ENCODE results near the gene SHMT2. TPM values are rescaled to one million over a fixed set of nuclear protein-coding genes. Genes with fewer than 3 reads are reported as not detected.

SHMT2 gene
- total and polyA plus RNA-seq, 2 donors (not counting 1 experiment from before 2014, with no cell fraction given), result 154 to 380 TPM

DNA sequence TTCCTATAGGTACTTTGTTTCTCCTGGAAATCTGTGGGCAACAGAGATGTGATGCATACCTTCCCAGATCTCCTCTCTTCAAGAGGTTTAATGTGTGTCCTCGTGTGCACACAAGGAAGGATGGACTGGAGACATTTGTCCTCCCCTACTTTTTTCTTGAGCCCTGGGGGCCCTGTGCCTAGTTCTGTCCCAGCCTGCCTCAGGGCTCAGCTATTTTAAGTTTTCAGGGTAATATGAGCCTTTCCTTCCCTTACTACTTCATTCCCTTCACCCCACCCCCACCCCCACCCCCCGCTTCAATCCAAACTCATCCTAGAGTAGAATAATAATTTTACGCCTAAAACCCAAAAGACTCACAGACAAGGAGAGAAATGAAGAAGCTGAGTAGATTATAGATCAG, 21.0 kb downstream of the SHMT2 start:
- Histone ChIP-seq H2AFZ (ENCODE audit: low read length) (no peak overlapping the region), H3K4me2 (ENCODE audit: extremely low read depth, insufficient read depth, low read length) (no peak overlapping the region), H3K27me3 (ENCODE audit: control insufficient read depth, insufficient read depth, low read length) (no peaks in the 10 kb centered on the region), H3K27ac (ENCODE audit: insufficient read depth, low read length) (no peak overlapping the region), H3K4me3 (replicated peaks in 1 of 4; ENCODE audit: control extremely low read depth in 1 of 4, insufficient read depth in 1 of 4, low read depth in 3 of 4, low read length in 4 of 4) (no peak overlapping the region), H4K20me1 (ENCODE audit: control insufficient read depth, extremely low read depth, insufficient read depth, low read length) (no peaks in the 10 kb centered on the region), H3K9me3 (ENCODE audit: control insufficient read depth, insufficient read depth, low read depth, low read length) (no peaks in the 10 kb centered on the region), H3K36me3 (ENCODE audit: control insufficient read depth, insufficient read depth, low read length) (peaks cover 4% of the 10 kb centered on the region), H3K4me1 (ENCODE audit: control insufficient read depth, extremely low read depth, insufficient read depth, low read length) (no peaks in the 10 kb centered on the region), H3K79me2 (ENCODE audit: control insufficient read depth, insufficient read depth, low read length) (no peaks in the 10 kb centered on the region), H3K9ac (ENCODE audit: insufficient read depth, low read length) (no peak overlapping the region)
- TF ChIP-seq, protein P1, sequence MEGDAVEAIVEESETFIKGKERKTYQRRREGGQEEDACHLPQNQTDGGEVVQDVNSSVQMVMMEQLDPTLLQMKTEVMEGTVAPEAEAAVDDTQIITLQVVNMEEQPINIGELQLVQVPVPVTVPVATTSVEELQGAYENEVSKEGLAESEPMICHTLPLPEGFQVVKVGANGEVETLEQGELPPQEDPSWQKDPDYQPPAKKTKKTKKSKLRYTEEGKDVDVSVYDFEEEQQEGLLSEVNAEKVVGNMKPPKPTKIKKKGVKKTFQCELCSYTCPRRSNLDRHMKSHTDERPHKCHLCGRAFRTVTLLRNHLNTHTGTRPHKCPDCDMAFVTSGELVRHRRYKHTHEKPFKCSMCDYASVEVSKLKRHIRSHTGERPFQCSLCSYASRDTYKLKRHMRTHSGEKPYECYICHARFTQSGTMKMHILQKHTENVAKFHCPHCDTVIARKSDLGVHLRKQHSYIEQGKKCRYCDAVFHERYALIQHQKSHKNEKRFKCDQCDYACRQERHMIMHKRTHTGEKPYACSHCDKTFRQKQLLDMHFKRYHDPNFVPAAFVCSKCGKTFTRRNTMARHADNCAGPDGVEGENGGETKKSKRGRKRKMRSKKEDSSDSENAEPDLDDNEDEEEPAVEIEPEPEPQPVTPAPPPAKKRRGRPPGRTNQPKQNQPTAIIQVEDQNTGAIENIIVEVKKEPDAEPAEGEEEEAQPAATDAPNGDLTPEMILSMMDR (conservative IDR thresholded peaks at IDR 0.05 in 1 of 2, IDR thresholded peaks at IDR 0.05 in 1 of 2; ENCODE audit: low read depth in 1 of 2, low read length in 2 of 2), result no peak
- no peak for TF ChIP-seq EZH2 (IDR thresholded peaks at IDR 0.05; ENCODE audit: low read length, missing control alignments)
- DNase-seq (ENCODE audit: low read depth in 2 of 2), result no peak

DNA sequence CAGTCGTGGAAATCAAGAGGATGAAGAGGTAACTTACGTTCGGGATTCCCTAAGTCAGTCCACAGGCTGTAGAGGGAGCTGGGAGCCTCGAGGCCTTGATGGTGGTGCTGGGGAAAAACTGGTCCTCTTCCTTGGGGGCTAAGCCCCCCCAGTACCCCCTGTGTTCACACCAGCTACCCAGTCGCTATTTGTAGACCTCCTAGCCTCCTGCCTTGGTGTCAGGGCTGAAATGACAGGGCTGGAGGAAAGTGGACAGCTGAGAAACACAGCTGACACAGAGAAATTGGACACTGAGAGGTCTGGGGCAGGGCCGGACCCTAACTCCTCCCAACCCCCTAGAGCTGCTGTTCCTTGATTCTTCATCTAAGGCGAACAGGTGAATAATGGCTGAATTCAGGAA, 21.4 kb downstream of the SHMT2 start, which contains the start of gene STAC3:
Gene STAC3 (minus strand): TSS at position 232 of the 400 bp plus-strand sequence. CDS start 1,551 bp downstream, outside the sequence.
- Histone ChIP-seq H3K27ac (ENCODE audit: insufficient read depth, low read length) (no peak within 1 kb of the TSS), H3K4me3 (replicated peaks in 1 of 4; ENCODE audit: control extremely low read depth in 1 of 4, insufficient read depth in 1 of 4, low read depth in 3 of 4, low read length in 4 of 4) (no peak within 1 kb of the TSS), H3K4me2 (ENCODE audit: extremely low read depth, insufficient read depth, low read length) (no peak within 1 kb of the TSS), H3K9ac (ENCODE audit: insufficient read depth, low read length) (no peak within 1 kb of the TSS), H4K20me1 (ENCODE audit: control insufficient read depth, extremely low read depth, insufficient read depth, low read length) (no peaks in the 10 kb centered on the region), H3K9me3 (ENCODE audit: control insufficient read depth, insufficient read depth, low read depth, low read length) (no peaks in the 10 kb centered on the region), H3K36me3 (ENCODE audit: control insufficient read depth, insufficient read depth, low read length) (peaks cover 5% of the 10 kb centered on the region), H3K4me1 (ENCODE audit: control insufficient read depth, extremely low read depth, insufficient read depth, low read length) (no peaks in the 10 kb centered on the region), H3K27me3 (ENCODE audit: control insufficient read depth, insufficient read depth, low read length) (no peaks in the 10 kb centered on the region), H2AFZ (ENCODE audit: low read length) (no peak within 1 kb of the TSS), H3K79me2 (ENCODE audit: control insufficient read depth, insufficient read depth, low read length) (no peaks in the 10 kb centered on the region)
- TF ChIP-seq, protein P1 (conservative IDR thresholded peaks at IDR 0.05 in 1 of 2, IDR thresholded peaks at IDR 0.05 in 1 of 2; ENCODE audit: low read depth in 1 of 2, low read length in 2 of 2), result no peak
- TF ChIP-seq EZH2 (IDR thresholded peaks at IDR 0.05; ENCODE audit: low read length, missing control alignments), result no peak
- DNase-seq (ENCODE audit: low read depth in 2 of 2), result no peak

DNA sequence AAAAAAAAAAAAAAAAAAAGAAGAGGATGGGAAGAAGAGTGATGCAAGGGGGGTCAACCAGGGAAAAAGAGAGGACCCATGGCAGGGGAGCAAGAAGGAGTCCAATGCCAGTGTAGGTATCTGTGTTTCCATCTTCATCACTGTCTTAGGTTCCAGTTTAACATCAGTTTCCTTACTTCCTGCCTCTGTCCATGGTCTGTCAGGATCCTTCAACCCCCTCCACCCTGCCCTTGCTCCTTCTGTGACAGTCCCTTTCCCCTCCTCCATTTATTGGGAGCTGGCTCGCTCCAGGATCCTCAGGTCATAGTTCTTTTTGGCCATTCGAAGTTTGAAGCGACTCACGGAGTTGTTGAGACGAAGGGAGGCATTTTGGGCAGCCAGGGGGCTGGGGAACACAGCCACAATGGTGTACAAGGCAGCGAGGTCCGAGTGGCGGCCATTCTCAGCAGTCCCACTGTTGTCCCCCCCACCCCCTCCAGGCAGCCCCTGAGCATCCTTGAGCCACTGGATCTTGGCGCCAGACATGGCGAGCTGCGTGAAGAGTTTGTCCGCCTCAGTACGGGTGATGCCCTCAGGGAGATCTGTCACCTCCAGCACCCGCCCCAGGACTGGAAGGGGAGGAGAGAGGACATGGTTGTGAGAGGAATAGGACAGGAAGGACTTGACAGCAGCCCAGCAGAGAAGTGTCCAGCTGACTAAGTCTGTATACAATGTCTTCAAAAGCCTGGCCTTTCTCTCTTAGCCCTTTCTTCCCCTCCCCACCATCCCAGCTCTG, 25.2 kb downstream of the SHMT2 start:
- H3K36me3 ChIP-seq (ENCODE audit: control insufficient read depth, insufficient read depth, low read length), result peaks cover 12% of the 10 kb centered on the region
- no peaks in the 10 kb centered on the region for H3K27me3 ChIP-seq (ENCODE audit: control insufficient read depth, insufficient read depth, low read length)
- no peak overlapping the region for H2AFZ ChIP-seq (ENCODE audit: low read length)
- H3K27ac ChIP-seq (ENCODE audit: insufficient read depth, low read length), result no peak overlapping the region
- H3K4me1 ChIP-seq (ENCODE audit: control insufficient read depth, extremely low read depth, insufficient read depth, low read length), result no peaks in the 10 kb centered on the region
- no peaks in the 10 kb centered on the region for H4K20me1 ChIP-seq (ENCODE audit: control insufficient read depth, extremely low read depth, insufficient read depth, low read length)
- no peak overlapping the region for H3K4me2 ChIP-seq (ENCODE audit: extremely low read depth, insufficient read depth, low read length)
- DNase-seq (ENCODE audit: low read depth in 2 of 2), result no peak
- no peaks in the 10 kb centered on the region for H3K9me3 ChIP-seq (ENCODE audit: control insufficient read depth, insufficient read depth, low read depth, low read length)
- H3K79me2 ChIP-seq (ENCODE audit: control insufficient read depth, insufficient read depth, low read length), result no peaks in the 10 kb centered on the region
- H3K4me3 ChIP-seq (replicated peaks in 1 of 4; ENCODE audit: control extremely low read depth in 1 of 4, insufficient read depth in 1 of 4, low read depth in 3 of 4, low read length in 4 of 4), result no peak overlapping the region
- no peak overlapping the region for H3K9ac ChIP-seq (ENCODE audit: insufficient read depth, low read length)
- TF ChIP-seq EZH2 (IDR thresholded peaks at IDR 0.05; ENCODE audit: low read length, missing control alignments), result no peak
- TF ChIP-seq, protein P1 (conservative IDR thresholded peaks at IDR 0.05 in 1 of 2, IDR thresholded peaks at IDR 0.05 in 1 of 2; ENCODE audit: low read depth in 1 of 2, low read length in 2 of 2), result no peak
